Keratinocyte (primary cell): ENCODE data around the gene PPP1R12C. TPM values are rescaled to one million over a fixed set of nuclear protein-coding genes. Genes with fewer than 3 reads are reported as not detected.

ENCODE experiments used
- DNase-seq: peaks from one replicate; pipeline ENCODE4 v3.0.0-alpha.2; 2011; ENCODE audit warnings: low read depth, missing footprints, low spot score
- FAIRE-seq: peaks from 2 replicates; lab custom pipeline; 2011; peaks lifted over from hg19 to GRCh38; lab: Jason Lieb, UNC
- H2AFZ ChIP-seq: 2 replicates; pipeline ENCODE4 v1.6.0; 2012; ENCODE audit warnings: low read length, control low read depth, inconsistent platforms; ENCODE audit not compliant: control insufficient read depth
- H3K27ac ChIP-seq: 2 replicates; pipeline ENCODE4 v1.5.1; 2011; ENCODE audit warnings: low read length; ENCODE audit not compliant: control insufficient read depth, insufficient read depth
- H3K27me3 ChIP-seq: 3 replicates; pipeline ENCODE4 v1.6.0; 2011; ENCODE audit warnings: low read length; ENCODE audit not compliant: control insufficient read depth, insufficient read depth; ENCODE audit errors: extremely low read depth
- H3K36me3 ChIP-seq, 2 experiments: 2 replicates in 1 of 2; 3 replicates in 1 of 2; pipeline ENCODE4 v1.5.1; 2011; ENCODE audit warnings: low read length in 2 of 2, mild to moderate bottlenecking in 1 of 2; ENCODE audit not compliant: control insufficient read depth in 2 of 2, insufficient read depth in 2 of 2; ENCODE audit errors: extremely low read depth in 1 of 2
- H3K4me1 ChIP-seq: 3 replicates; pipeline ENCODE4 v1.5.1; 2011; ENCODE audit warnings: low read length; ENCODE audit not compliant: control insufficient read depth, insufficient read depth; ENCODE audit errors: extremely low read depth
- H3K4me2 ChIP-seq: 3 replicates; pipeline ENCODE4 v1.6.0; 2011; ENCODE audit warnings: low read depth, low read length; ENCODE audit not compliant: control insufficient read depth, insufficient read depth; ENCODE audit errors: extremely low read depth
- H3K4me3 ChIP-seq, 3 experiments: fragments of 200-600 bp in 1 of 3; sonication (generic) in 1 of 3; 2 replicates in 2 of 3; 3 replicates in 1 of 3; pipeline ENCODE4 v1.5.1; 2011 to 2016; ENCODE audit warnings: low read length in 3 of 3, mild to moderate bottlenecking in 3 of 3, control low read depth in 2 of 3, inconsistent platforms in 1 of 3, low read depth in 1 of 3, mixed read lengths in 1 of 3, mixed run types in 1 of 3, moderate library complexity in 1 of 3; ENCODE audit not compliant: control insufficient read depth in 2 of 3, insufficient read depth in 2 of 3; ENCODE audit errors: extremely low read depth in 1 of 3
- H3K79me2 ChIP-seq: 2 replicates; pipeline ENCODE4 v1.6.0; 2012; ENCODE audit warnings: low read length; ENCODE audit not compliant: control insufficient read depth, insufficient read depth
- H3K9ac ChIP-seq: 3 replicates; pipeline ENCODE4 v1.6.0; 2011; ENCODE audit warnings: low read length; ENCODE audit not compliant: control insufficient read depth, insufficient read depth; ENCODE audit errors: extremely low read depth
- H3K9me1 ChIP-seq: 3 replicates; pipeline ENCODE4 v1.6.0; 2011; ENCODE audit warnings: low read length; ENCODE audit not compliant: control insufficient read depth, insufficient read depth; ENCODE audit errors: extremely low read depth
- H3K9me3 ChIP-seq: 2 replicates; pipeline ENCODE4 v1.5.1; 2012; ENCODE audit warnings: low read depth, low read length; ENCODE audit not compliant: control insufficient read depth
- H4K20me1 ChIP-seq: 3 replicates; pipeline ENCODE4 v1.6.0; 2011; ENCODE audit warnings: low read length; ENCODE audit not compliant: control insufficient read depth, insufficient read depth; ENCODE audit errors: extremely low read depth
- EZH2 ChIP-seq: IDR thresholded peaks from one replicate; pipeline ENCODE4 v1.6.1; 2012; ENCODE audit warnings: inconsistent platforms, mild to moderate bottlenecking, low read length, moderate library complexity
- dilution Hi-C: fragments of 300-500 bp; cut with MboI; formaldehyde crosslinking; loops from one replicate; pipeline ENCODE4 v1.7.0; 2020; ENCODE audit warnings: low sequenced_read_pairs; ENCODE audit not compliant: extremely low pct_ligation_motif_present
- polyA plus RNA-seq, 5 experiments: library from polyadenylated mRNA; depleted of rRNA in 3 of 5; stranded (reverse) in 3 of 5; stranded (forward) in 1 of 5; unstranded in 1 of 5; fragments of >200 nt; gene quantifications; 1 replicate in 1 of 5; 2 replicates in 3 of 5; 3 replicates in 1 of 5; pipeline versions ENCODE4 v1.2.1 to v1.2.3, GENCODE V29; 2011 to 2012; ENCODE audit warnings: missing spikeins in 2 of 5, low read depth in 1 of 5, low replicate concordance in 1 of 5
- TF ChIP-seq, protein P1 (sequence below), 3 experiments: IDR thresholded peaks in 1 of 3; conservative IDR thresholded peaks in 1 of 3; optimal IDR thresholded peaks in 1 of 3; 2 replicates in 2 of 3; 3 replicates in 1 of 3; pipeline versions ENCODE3 to v1.5.1; 2011; ENCODE audit warnings: low read length in 3 of 3, mild to moderate bottlenecking in 3 of 3, moderate library complexity in 2 of 3, control low read depth in 1 of 3, inconsistent platforms in 1 of 3; ENCODE audit not compliant: insufficient read depth in 2 of 3; ENCODE audit errors: extremely low read depth in 1 of 3

PPP1R12C gene
- polyA plus RNA-seq, 1 donor (not counting 4 experiments of a cell fraction or from before 2014, with no cell fraction given): 24.7 TPM

DNA sequence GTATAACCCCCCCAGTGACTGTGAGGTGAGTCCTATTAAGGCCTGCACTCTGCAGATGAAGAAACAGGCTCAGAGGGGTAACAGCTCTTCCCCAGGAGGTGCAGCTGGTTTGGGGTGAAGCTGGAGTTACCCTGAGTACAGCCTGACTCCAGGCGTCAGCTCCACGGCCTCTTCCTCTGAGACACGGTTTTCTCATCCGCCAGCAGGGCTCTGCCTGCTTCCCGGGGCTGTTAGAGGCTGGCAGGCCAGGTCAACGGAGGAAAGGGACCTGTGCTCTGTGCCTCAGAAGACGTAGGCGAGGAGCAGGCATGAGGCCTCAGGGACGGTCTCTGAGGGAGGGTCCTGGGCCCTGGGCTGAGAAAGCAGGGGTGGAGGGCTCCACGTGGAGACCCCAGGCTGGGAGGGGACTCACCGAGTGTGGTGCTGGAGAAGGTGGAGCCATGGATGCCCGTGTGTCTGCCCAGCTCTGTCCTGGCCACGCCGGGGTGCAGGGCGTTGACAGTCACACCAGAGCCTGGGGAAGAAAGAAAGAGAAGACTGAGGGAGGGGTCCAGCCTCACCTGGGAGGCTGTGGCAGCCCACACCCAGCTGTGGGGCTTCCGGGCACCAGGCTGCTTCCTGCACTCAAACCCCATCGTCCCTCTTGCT is 70.3 kb downstream of the PPP1R12C start:
- no peaks in the 10 kb centered on the region for H4K20me1 ChIP-seq
- H3K79me2 ChIP-seq: no peaks in the 10 kb centered on the region
- H2AFZ ChIP-seq: no peak overlapping the region
- no peak for FAIRE-seq
- DNase-seq: no peak
- peaks cover 28 to 31% of the 10 kb centered on the region in 2 experiments for H3K36me3 ChIP-seq
- H3K4me1 ChIP-seq: no peaks in the 10 kb centered on the region
- H3K9me3 ChIP-seq: no peaks in the 10 kb centered on the region
- dilution Hi-C loops: no loop called here
- no peak overlapping the region for H3K4me2 ChIP-seq
- H3K4me3 ChIP-seq: no peak overlapping the region
- no peak overlapping the region for H3K27ac ChIP-seq
- no peaks in the 10 kb centered on the region for H3K9me1 ChIP-seq
- TF ChIP-seq EZH2: no peak
- TF ChIP-seq, protein P1, sequence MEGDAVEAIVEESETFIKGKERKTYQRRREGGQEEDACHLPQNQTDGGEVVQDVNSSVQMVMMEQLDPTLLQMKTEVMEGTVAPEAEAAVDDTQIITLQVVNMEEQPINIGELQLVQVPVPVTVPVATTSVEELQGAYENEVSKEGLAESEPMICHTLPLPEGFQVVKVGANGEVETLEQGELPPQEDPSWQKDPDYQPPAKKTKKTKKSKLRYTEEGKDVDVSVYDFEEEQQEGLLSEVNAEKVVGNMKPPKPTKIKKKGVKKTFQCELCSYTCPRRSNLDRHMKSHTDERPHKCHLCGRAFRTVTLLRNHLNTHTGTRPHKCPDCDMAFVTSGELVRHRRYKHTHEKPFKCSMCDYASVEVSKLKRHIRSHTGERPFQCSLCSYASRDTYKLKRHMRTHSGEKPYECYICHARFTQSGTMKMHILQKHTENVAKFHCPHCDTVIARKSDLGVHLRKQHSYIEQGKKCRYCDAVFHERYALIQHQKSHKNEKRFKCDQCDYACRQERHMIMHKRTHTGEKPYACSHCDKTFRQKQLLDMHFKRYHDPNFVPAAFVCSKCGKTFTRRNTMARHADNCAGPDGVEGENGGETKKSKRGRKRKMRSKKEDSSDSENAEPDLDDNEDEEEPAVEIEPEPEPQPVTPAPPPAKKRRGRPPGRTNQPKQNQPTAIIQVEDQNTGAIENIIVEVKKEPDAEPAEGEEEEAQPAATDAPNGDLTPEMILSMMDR (optimal IDR thresholded peaks at IDR 0.05 in 1 of 3, IDR thresholded peaks at IDR 0.05 in 1 of 3, conservative IDR thresholded peaks at IDR 0.05 in 1 of 3; ENCODE audit: extremely low read depth in 1 of 3, insufficient read depth in 2 of 3, low read length in 3 of 3): no peak
- no peak overlapping the region for H3K9ac ChIP-seq
- no peaks in the 10 kb centered on the region for H3K27me3 ChIP-seq

DNA sequence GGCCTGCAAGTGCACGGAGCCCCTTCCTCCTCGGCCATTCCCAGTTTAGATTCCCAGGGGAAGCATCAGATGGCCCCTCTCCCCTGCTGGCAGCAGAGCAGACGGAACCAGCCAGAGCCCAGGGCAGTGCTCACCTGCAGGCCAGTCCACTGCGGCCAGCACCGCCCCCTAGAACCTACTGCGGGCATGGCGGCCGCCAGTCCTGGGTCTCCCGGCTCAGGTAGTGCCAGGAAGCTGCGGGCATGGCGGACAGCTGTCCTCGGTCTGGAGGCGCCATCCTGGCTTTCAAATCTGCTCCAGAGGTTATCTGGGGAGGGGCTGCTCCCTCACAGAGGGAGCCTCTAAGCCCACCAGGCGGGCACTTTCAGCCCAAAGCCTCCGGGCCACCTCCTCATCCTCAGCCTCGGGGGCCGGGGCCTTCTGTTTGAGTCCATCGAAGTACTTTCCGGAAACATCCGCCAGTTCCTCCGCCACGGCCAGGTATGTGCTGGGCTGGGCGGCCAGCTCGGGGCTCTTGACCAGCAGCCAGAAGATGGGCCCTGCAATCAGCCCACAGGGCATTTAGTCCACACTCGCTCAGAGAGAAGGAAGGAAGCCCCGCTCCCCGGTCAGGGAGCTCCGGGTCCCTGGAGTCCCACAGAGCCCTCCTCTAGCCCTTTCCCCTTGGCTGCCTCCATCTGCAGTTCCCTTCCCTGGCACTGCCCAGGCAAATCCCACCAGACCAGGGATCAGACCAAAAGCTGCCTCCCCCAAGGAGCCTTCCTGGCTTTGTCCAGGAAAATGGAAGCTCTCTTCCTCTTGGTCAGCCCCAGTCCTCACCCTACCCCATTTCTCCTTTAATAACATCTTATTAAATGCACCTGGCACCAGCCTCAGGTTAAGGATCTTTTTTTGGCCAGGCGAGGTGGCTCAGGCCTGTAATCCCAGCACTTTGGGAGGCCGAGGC is 72.4 kb downstream of the PPP1R12C start:
- no peaks in the 10 kb centered on the region for H3K4me1 ChIP-seq
- H3K27me3 ChIP-seq: no peaks in the 10 kb centered on the region
- TF ChIP-seq, protein P1 (optimal IDR thresholded peaks at IDR 0.05 in 1 of 3, IDR thresholded peaks at IDR 0.05 in 1 of 3, conservative IDR thresholded peaks at IDR 0.05 in 1 of 3; ENCODE audit: extremely low read depth in 1 of 3, insufficient read depth in 2 of 3, low read length in 3 of 3): no peak
- no peak for TF ChIP-seq EZH2
- H3K79me2 ChIP-seq: no peaks in the 10 kb centered on the region
- FAIRE-seq: no peak
- no peak overlapping the region for H3K4me2 ChIP-seq
- no peak overlapping the region for H3K9ac ChIP-seq
- no peak for DNase-seq
- no peak overlapping the region for H3K27ac ChIP-seq
- H3K9me3 ChIP-seq: no peaks in the 10 kb centered on the region
- no peaks in the 10 kb centered on the region for H3K9me1 ChIP-seq
- H3K36me3 ChIP-seq: peaks cover 26 to 27% of the 10 kb centered on the region in 2 experiments
- H2AFZ ChIP-seq: no peak overlapping the region
- H4K20me1 ChIP-seq: no peaks in the 10 kb centered on the region
- no peak overlapping the region for H3K4me3 ChIP-seq
- dilution Hi-C loops: no loop called here
